Ascending aorta (tissue), 2 donors: ENCODE results near the gene ALKBH1. TPM values are rescaled to one million over a fixed set of nuclear protein-coding genes. Genes with fewer than 3 reads are reported as not detected.
A peak's percentile ranks its signal among the peaks of the same experiment; 100 is the strongest.

Experiments
- DNase-seq, 2 donors: peaks; one replicate each; pipeline ENCODE4 v3.0.0-alpha.2; 2019; ENCODE audit warnings: low spot score in 2 of 2
- H3K27ac ChIP-seq, 2 donors: fragments of 200-600 bp; sonication (generic); one replicate each; pipeline ENCODE4 v1.5.1; 2016 to 2017; ENCODE audit warnings: mild to moderate bottlenecking in 1 of 2
- H3K27me3 ChIP-seq: fragments of 200-600 bp; sonication (generic); one replicate; pipeline ENCODE4 v1.5.1; 2017
- H3K36me3 ChIP-seq, 2 donors: fragments of 200-600 bp; sonication (generic); one replicate each; pipeline ENCODE4 v1.5.1; 2016
- H3K4me1 ChIP-seq, 2 donors: fragments of 200-600 bp; sonication (generic); one replicate each; pipeline ENCODE4 v1.5.1; 2016 to 2017; ENCODE audit warnings: mild to moderate bottlenecking in 1 of 2
- H3K4me3 ChIP-seq, 2 donors: fragments of 200-600 bp; sonication (generic); one replicate each; pipeline ENCODE4 v1.5.1; 2016 to 2017; ENCODE audit warnings: mild to moderate bottlenecking in 1 of 2
- H3K9me3 ChIP-seq, 2 donors: fragments of 200-600 bp; sonication (generic); one replicate each; pipeline ENCODE4 v1.5.1; 2016
- CTCF ChIP-seq, 3 experiments: fragments of 200-600 bp in 2 of 3; fragments of 450-650 bp in 1 of 3; sonication (generic) in 2 of 3; IDR thresholded peaks; one replicate each; pipeline ENCODE4 v1.5.1; 2016 to 2019; ENCODE audit warnings: antibody characterized with exemption in 3 of 3, mild to moderate bottlenecking in 1 of 3, moderate library complexity in 1 of 3
- intact Hi-C: fragments of 100-400 bp; cut with DNase I; formaldehyde crosslinking; loops from one replicate; pipeline ENCODE4 v1.15.1; 2023
- total RNA-seq: library from RNA; depleted of rRNA; stranded (reverse); fragments of >200 nt; gene quantifications from one replicate; pipeline ENCODE4 v1.1.0, GENCODE V29; 2016

The ALKBH1 gene
- total RNA-seq, 1 donor from 2014 or later = 14.5 TPM

- no peak overlapping the region for H3K27ac ChIP-seq
- TF ChIP-seq CTCF (IDR thresholded peaks at IDR 0.05) = no peak
- H3K4me3 ChIP-seq = no peak overlapping the region
- intact Hi-C loops = no loop called here
- H3K9me3 ChIP-seq = no peaks in the 10 kb centered on the region
- no peaks in the 10 kb centered on the region for H3K4me1 ChIP-seq
- no peaks in the 10 kb centered on the region for H3K27me3 ChIP-seq
- no peaks in the 10 kb centered on the region for H3K36me3 ChIP-seq
- DNase-seq = no peak
These were observed 60.9 kb downstream of the ALKBH1 start for GRCh38 chr14:77646907-77647306.

DNA sequence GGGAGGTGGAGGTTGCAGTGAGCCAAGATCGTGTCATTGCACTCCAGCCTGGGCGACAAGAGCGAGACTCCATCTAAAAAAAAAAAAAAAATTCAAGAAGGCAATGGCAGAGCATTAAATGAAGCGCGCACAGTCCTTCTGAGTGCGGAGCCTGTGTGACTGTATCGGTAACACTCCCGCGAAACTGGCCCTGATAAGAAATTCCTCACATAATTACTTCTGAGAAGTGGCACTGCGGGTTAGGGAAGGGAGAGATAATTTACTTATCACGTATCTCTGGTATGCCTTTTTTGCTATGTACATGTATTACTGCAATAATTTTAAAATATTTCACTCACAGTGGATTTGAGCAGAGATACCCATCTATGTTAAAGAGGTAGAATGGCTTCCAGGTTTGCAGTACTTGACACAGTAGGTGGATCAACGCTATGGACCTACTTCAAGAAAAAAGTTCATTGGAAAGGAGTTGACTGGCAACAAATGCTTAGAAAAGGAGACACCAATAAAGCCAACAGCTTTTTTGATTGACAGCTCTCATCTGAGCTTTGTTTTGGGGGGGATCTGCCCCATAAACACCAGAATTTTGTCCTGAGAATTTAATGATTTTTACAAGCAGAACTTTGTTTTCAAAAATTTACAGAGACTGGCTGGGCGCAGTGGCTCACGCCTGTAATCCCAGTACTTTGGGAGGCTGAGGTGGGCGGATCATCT, 62.1 kb downstream of the ALKBH1 start:
- DNase-seq = no peak
- Histone ChIP-seq H3K27ac (no peak overlapping the region), H3K9me3 (no peaks in the 10 kb centered on the region), H3K4me1 (no peaks in the 10 kb centered on the region), H3K4me3 (no peak overlapping the region), H3K36me3 (no peaks in the 10 kb centered on the region), H3K27me3 (no peaks in the 10 kb centered on the region)
- intact Hi-C loops = no loop called here
- TF ChIP-seq CTCF (IDR thresholded peaks at IDR 0.05) = no peak

- H3K4me3 ChIP-seq = peak overlapping the region; percentile 48 to 73
- no peaks in the 10 kb centered on the region for H3K36me3 ChIP-seq
- H3K27ac ChIP-seq = peak overlapping the region; percentile 78 to 85
- no peak for TF ChIP-seq CTCF (IDR thresholded peaks at IDR 0.05)
- no peaks in the 10 kb centered on the region for H3K27me3 ChIP-seq
- intact Hi-C loops = loop anchor here (1.0 kb wide), 1 partner anchor 26 kb away; the partner anchor contains the start of gene SPTLC2
- no peaks in the 10 kb centered on the region for H3K9me3 ChIP-seq
- H3K4me1 ChIP-seq = no peaks in the 10 kb centered on the region
- no peak for DNase-seq
These were observed 65.4 kb downstream of the ALKBH1 start for GRCh38 chr14:77642407-77642806.

- peak in 1 of 2 donors; percentile 88 for DNase-seq
- Histone ChIP-seq H3K36me3 (no peaks in the 10 kb centered on the region), H3K27me3 (no peaks in the 10 kb centered on the region), H3K4me1 (no peaks in the 10 kb centered on the region), H3K4me3 (peak overlapping the region; percentile 48 to 73), H3K27ac (peak overlapping the region; percentile 78 to 85), H3K9me3 (no peaks in the 10 kb centered on the region)
- intact Hi-C loops = loop anchor here (1.0 kb wide), 1 partner anchor 25 kb away; the partner anchor contains the start of gene SPTLC2
- TF ChIP-seq CTCF (IDR thresholded peaks at IDR 0.05) = no peak
These were observed 66.1 kb downstream of the ALKBH1 start for GRCh38 chr14:77641534-77642341.

DNA sequence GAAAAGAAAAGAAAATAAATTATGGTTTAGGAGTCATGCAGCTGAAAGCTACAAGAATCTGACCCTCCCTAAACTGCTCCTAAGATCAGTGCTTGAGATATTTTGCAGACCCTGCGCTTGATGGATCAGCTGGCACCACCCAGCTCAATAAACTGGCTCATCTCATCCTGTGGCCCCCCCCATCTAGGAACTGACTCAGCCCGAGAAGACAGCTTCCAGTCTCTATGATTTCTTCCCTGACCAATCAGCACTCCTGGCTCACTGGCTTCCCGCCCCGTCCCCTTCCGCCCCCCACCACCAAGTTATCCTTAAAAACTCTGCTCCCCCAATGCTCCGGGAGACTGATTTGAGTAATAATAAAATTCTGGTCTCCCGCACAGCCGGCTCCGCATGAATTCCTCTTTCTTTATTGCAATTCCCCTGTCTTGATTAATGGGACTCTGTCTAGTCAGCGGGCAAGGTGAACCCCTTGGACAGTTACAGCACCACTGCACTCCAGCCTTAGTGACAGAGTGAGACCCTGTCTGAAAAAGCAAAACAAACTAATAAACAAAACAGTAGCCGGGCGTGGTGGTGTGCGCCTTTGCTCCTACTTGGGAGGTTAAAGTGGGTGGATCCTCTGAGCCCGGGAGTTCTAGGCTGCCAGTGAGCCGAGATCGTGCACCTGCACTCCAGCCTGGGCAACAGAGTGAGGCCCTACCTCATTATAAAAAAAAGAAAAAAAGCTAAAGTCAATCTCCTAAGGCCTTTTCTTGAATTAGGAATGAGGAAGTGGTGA, 66.9 kb downstream of the ALKBH1 start:
- Histone ChIP-seq H3K36me3 (no peaks in the 10 kb centered on the region), H3K4me1 (no peaks in the 10 kb centered on the region), H3K4me3 (peak overlapping the region; percentile 48 to 73), H3K27me3 (no peaks in the 10 kb centered on the region), H3K27ac (peak overlapping the region; percentile 78 to 85), H3K9me3 (no peaks in the 10 kb centered on the region)
- TF ChIP-seq CTCF (IDR thresholded peaks at IDR 0.05) = no peak
- intact Hi-C loops = no loop called here
- no peak for DNase-seq
